K562 (cell line): Measurements from ENCODE around the gene HBEGF. TPM values are rescaled to one million over a fixed set of nuclear protein-coding genes. Genes with fewer than 3 reads are reported as not detected.

ENCODE experiments used
- EHMT2 ChIP-seq: fragments of 450-650 bp; IDR thresholded peaks from 2 replicates; pipeline ENCODE4 v1.6.1; 2018; ENCODE audit warnings: antibody characterized with exemption
- HMGN3 ChIP-seq: IDR thresholded peaks from 2 replicates; pipeline ENCODE4 v1.6.1; 2011; ENCODE audit warnings: borderline replicate concordance, low read depth, mild to moderate bottlenecking, mixed read lengths, low read length; ENCODE audit not compliant: insufficient read length; ENCODE audit errors: extremely low read depth
- JUND ChIP-seq, 2 experiments: IDR thresholded peaks; 2 replicates in 1 of 2; 3 replicates in 1 of 2; pipeline ENCODE4 v1.6.1; 2011; ENCODE audit warnings: borderline replicate concordance in 2 of 2, low read depth in 2 of 2, low read length in 2 of 2, improper control_type of control experiment in 1 of 2, missing biosample characterization in 1 of 2, missing genetic modification characterization in 1 of 2, missing genetic modification reagents in 1 of 2
- NCOR1 ChIP-seq: fragments of 450-650 bp; IDR thresholded peaks from 2 replicates; pipeline ENCODE4 v1.6.1; 2016; ENCODE audit warnings: mild to moderate bottlenecking, moderate library complexity
- RBM39 ChIP-seq: fragments of 200-400 bp; formaldehyde crosslinking; optimal IDR thresholded peaks from 2 replicates; pipeline ENCODE3; 2018; ENCODE audit warnings: low read depth, low read length
- RFX1 ChIP-seq: fragments of 450-650 bp; IDR thresholded peaks from 2 replicates; pipeline ENCODE4 v1.6.1; 2016; ENCODE audit warnings: mild to moderate bottlenecking, moderate library complexity
- TAF15 ChIP-seq: fragments of 200-400 bp; formaldehyde crosslinking; IDR thresholded peaks from 2 replicates; pipeline ENCODE4 v1.6.1; 2017; ENCODE audit warnings: mild to moderate bottlenecking, low read depth, low read length, moderate library complexity
- ZNF165 ChIP-seq: fragments of 250-450 bp; sonication (Bioruptor Pico); IDR thresholded peaks from 2 replicates; pipeline ENCODE4 v1.4.0; 2020; ENCODE audit warnings: borderline replicate concordance
- ZNF407 ChIP-seq: fragments of 450-650 bp; IDR thresholded peaks from 2 replicates; pipeline ENCODE4 v1.6.1; 2016; ENCODE audit warnings: low read depth
- ZNF780A ChIP-seq: fragments of 250-450 bp; sonication (Bioruptor Pico); IDR thresholded peaks from 2 replicates; pipeline ENCODE4 v1.5.0; 2021; ENCODE audit warnings: mild to moderate bottlenecking
- polyA plus RNA-seq, 8 experiments: library from polyadenylated mRNA; depleted of rRNA in 4 of 8; stranded (reverse) in 5 of 8; unstranded in 3 of 8; fragments of >200 nt; fragmentation: Nextera tagmentation in 2 of 8; fragmentation: Illumina TruSeq in 1 of 8; extraction: Ambion mirVana in 2 of 8; extraction: Trizol in 1 of 8; gene quantifications; 2 replicates each; pipeline versions ENCODE4 v1.2.1 to v1.2.3, GENCODE V29; 2011 to 2014; ENCODE audit warnings: inconsistent platforms in 1 of 8, missing spikeins in 1 of 8
- total RNA-seq, 7 experiments: library from RNA; depleted of rRNA in 6 of 7; stranded (reverse); fragments of >200 nt in 6 of 7; fragmentation: Illumina TruSeq in 2 of 7; extraction: Trizol in 2 of 7; gene quantifications; 2 replicates each; pipeline versions ENCODE4 v1.2.1 to v1.2.3, GENCODE V29; 2011 to 2021; ENCODE audit warnings: low replicate concordance in 1 of 7

HBEGF gene
- total and polyA plus RNA-seq, 9 of the 15 experiments (the other 6 are each of a cell fraction or from before 2014, with no cell fraction given) = 0.11 to 1.1 (median 0.60) TPM

GRCh38 chr5:140299056-140299455 lies 47.3 kb downstream of the HBEGF start (continued):
- TF ChIP-seq ZNF407 = no peak
- no peak for TF ChIP-seq NCOR1
- TF ChIP-seq JUND (IDR thresholded peaks at IDR 0.05; ENCODE audit: borderline replicate concordance, low read depth, low read length) = no peak
- no peak for TF ChIP-seq JUND (tag; IDR thresholded peaks at IDR 0.05; ENCODE audit: borderline replicate concordance, low read depth, low read length)
- TF ChIP-seq RBM39 = no peak
- no peak for TF ChIP-seq RFX1
- TF ChIP-seq HMGN3 = no peak
- TF ChIP-seq EHMT2 = no peak
- TF ChIP-seq ZNF780A (CRISPR knock-in tag) = no peak
- no peak for TF ChIP-seq TAF15
- no peak for TF ChIP-seq ZNF165
